GM12892 (cell line): Measurements from ENCODE around the gene RBMS3.

ENCODE experiments used
- POLR2A ChIP-seq: IDR thresholded peaks from 2 replicates; pipeline ENCODE4 v1.6.1; 2011; ENCODE audit warnings: low read depth, low read length, control low read depth
- POLR2AphosphoS5 ChIP-seq: IDR thresholded peaks from 2 replicates; pipeline ENCODE4 v1.6.1; 2011; ENCODE audit warnings: low read depth, low read length, control low read depth

DNA sequence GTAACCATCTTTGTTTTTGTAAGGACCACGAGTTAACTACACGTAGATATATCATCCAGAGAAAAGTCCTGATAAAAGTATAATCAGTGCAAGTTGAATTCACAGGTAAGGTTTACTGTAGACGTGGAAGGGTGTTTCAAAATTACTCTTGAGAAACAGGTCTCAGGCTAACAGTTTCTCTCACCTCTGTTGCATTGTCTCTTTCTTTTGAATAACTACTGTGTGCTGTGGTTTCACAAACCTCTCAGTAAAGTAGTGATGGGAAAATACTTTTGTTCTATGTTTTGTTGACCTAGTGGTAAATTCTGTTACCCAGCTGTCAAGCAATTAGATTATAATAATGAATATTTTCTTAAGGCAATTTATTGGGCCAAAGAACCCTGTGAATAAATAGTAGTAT lies 75.2 kb downstream of the RBMS3 start:
- no peak for TF ChIP-seq POLR2AphosphoS5
- no peak for TF ChIP-seq POLR2A
